Small intestine (tissue), 7 donors: ENCODE results near the gene GPR61. TPM values are rescaled to one million over a fixed set of nuclear protein-coding genes. Genes with fewer than 3 reads are reported as not detected.

Experiments
- DNase-seq, 2 donors: peaks; one replicate each; pipeline versions ENCODE4 v3.0.0 to v3.0.0-alpha.2; 2013
- FAIRE-seq: peaks from 2 replicates; lab custom pipeline; 2012; peaks lifted over from hg19 to GRCh38; lab: Jason Lieb, UNC
- H3K27ac ChIP-seq, 3 donors: one replicate each; pipeline ENCODE4 v1.5.1; 2013; ENCODE audit warnings: low read length in 2 of 3, mild to moderate bottlenecking in 2 of 3, control low read depth in 1 of 3, inconsistent platforms in 1 of 3, low read depth in 1 of 3, moderate library complexity in 1 of 3
- H3K27me3 ChIP-seq, 3 donors: one replicate each; pipeline ENCODE4 v1.6.1; 2013; ENCODE audit warnings: low read length in 3 of 3, inconsistent platforms in 1 of 3; ENCODE audit not compliant: control insufficient read depth in 3 of 3, insufficient read depth in 3 of 3
- H3K36me3 ChIP-seq, 3 donors: one replicate each; pipeline ENCODE4 v1.6.1; 2013; ENCODE audit warnings: low read length in 3 of 3, inconsistent platforms in 1 of 3, low read depth in 1 of 3, mild to moderate bottlenecking in 1 of 3, moderate library complexity in 1 of 3; ENCODE audit not compliant: control insufficient read depth in 3 of 3, insufficient read depth in 2 of 3
- H3K4me1 ChIP-seq, 3 donors: one replicate each; pipeline ENCODE4 v1.6.1; 2013; ENCODE audit warnings: low read length in 2 of 3, inconsistent platforms in 1 of 3, low read depth in 1 of 3, mild to moderate bottlenecking in 1 of 3, moderate library complexity in 1 of 3; ENCODE audit not compliant: control insufficient read depth in 3 of 3, insufficient read depth in 2 of 3
- H3K4me3 ChIP-seq, 3 donors: one replicate each; pipeline ENCODE4 v1.5.1; 2013; ENCODE audit warnings: low read length in 3 of 3, control low read depth in 1 of 3, inconsistent platforms in 1 of 3, low read depth in 1 of 3, mild to moderate bottlenecking in 1 of 3, moderate library complexity in 1 of 3
- H3K9me3 ChIP-seq, 2 donors: one replicate each; pipeline ENCODE4 v1.6.1; 2013; ENCODE audit warnings: low read depth in 1 of 2, low read length in 1 of 2; ENCODE audit not compliant: control insufficient read depth in 2 of 2, insufficient read depth in 1 of 2
- WGBS, 3 donors: extraction: QIAGEN DNeasy Blood & Tissue Kit; methylation state at CpG; one replicate each; pipeline ENCODE4 v1.1.7; 2013; 5-methylcytosine and 5-hydroxymethylcytosine counted together
- polyA plus RNA-seq, 4 donors: library from polyadenylated mRNA; stranded (reverse) in 3 of 4; unstranded in 1 of 4; fragments of 200-250 nt in 3 of 4; fragments of 120-200 nt in 1 of 4; gene quantifications; one replicate each; pipeline versions ENCODE4 v1.2.1 to v1.2.3, GENCODE V29; 2013
- donor health status: healthy with polysubstance abuse.
- donor health status: control.
- donor health status: control.
- donor health status: Bipolar disorder and iron deficiency.
- donor health status: healthy.

Gene GPR61
- polyA plus RNA-seq, 4 donors, result 0.09 to 0.64 TPM; not detected in 2

GRCh38 chr1:109529881-109530456, 9.7 kb upstream of the GPR61 start:
- Histone ChIP-seq H3K4me3 (no peak overlapping the region), H3K9me3 (no peaks in the 10 kb centered on the region), H3K36me3 (no peaks in the 10 kb centered on the region), H3K4me1 (peaks cover 0 to 5% (median 0%) of the 10 kb centered on the region in 3 donors), H3K27me3 (no peaks in the 10 kb centered on the region), H3K27ac (peak overlapping the region in 2 of 3 donors; percentile 4 to 5)
- DNase-seq (no peak), FAIRE-seq (no peak)
- WGBS, 3 donors, result 69 to 82% (median 77%) methylated on average over 8 of the region's 8 CpGs

- DNase-seq, result peak in 1 of 2 donors; percentile 29
- Histone ChIP-seq H3K27me3 (no peaks in the 10 kb centered on the region), H3K36me3 (no peaks in the 10 kb centered on the region), H3K27ac (peak overlapping the region in 1 of 3 donors; percentile 5), H3K9me3 (no peaks in the 10 kb centered on the region), H3K4me1 (peaks cover 0 to 5% (median 0%) of the 10 kb centered on the region in 3 donors), H3K4me3 (no peak overlapping the region)
- 73 to 86% (median 83%) methylated on average over 13 of the region's 13 CpGs for WGBS, 3 donors
- FAIRE-seq, result no peak
Observed at GRCh38 chr1:109530457-109531087, 9.1 kb upstream of the GPR61 start.

- DNase-seq, result no peak
- Histone ChIP-seq H3K4me3 (no peak overlapping the region), H3K9me3 (no peaks in the 10 kb centered on the region), H3K27ac (no peak overlapping the region), H3K4me1 (peaks cover 0 to 5% (median 0%) of the 10 kb centered on the region in 3 donors), H3K36me3 (no peaks in the 10 kb centered on the region), H3K27me3 (no peaks in the 10 kb centered on the region)
- 88 to 93% (median 89%) methylated on average over 4 of the region's 4 CpGs for WGBS, 3 donors
- FAIRE-seq, result no peak
Observed at GRCh38 chr1:109531380-109531779, 8.3 kb upstream of the GPR61 start.

GRCh38 chr1:109531826-109532364, 7.8 kb upstream of the GPR61 start:
- 45 to 53% (median 47%) methylated on average over 16 of the region's 16 CpGs for WGBS, 3 donors
- H3K4me1 ChIP-seq, result peaks cover 0 to 5% (median 0%) of the 10 kb centered on the region in 3 donors
- no peak overlapping the region for H3K27ac ChIP-seq
- no peaks in the 10 kb centered on the region for H3K9me3 ChIP-seq
- no peak for FAIRE-seq
- no peak overlapping the region for H3K4me3 ChIP-seq
- no peaks in the 10 kb centered on the region for H3K36me3 ChIP-seq
- no peaks in the 10 kb centered on the region for H3K27me3 ChIP-seq
- no peak for DNase-seq

GRCh38 chr1:109532365-109533136, 7.1 kb upstream of the GPR61 start:
- WGBS, 3 donors, result 6 to 13% (median 9%) methylated on average over 12 of the region's 12 CpGs
- H3K36me3 ChIP-seq, result no peaks in the 10 kb centered on the region
- H3K9me3 ChIP-seq, result no peaks in the 10 kb centered on the region
- peaks cover 0 to 5% (median 0%) of the 10 kb centered on the region in 3 donors for H3K4me1 ChIP-seq
- peak; percentile 81 to 87 for DNase-seq
- H3K27ac ChIP-seq, result peak overlapping the region in 2 of 3 donors; percentile 2 to 6
- H3K4me3 ChIP-seq, result no peak overlapping the region
- no peaks in the 10 kb centered on the region for H3K27me3 ChIP-seq
- FAIRE-seq, result no peak

- H3K9me3 ChIP-seq, result no peaks in the 10 kb centered on the region
- no peak for FAIRE-seq
- H3K27me3 ChIP-seq, result no peaks in the 10 kb centered on the region
- no peak overlapping the region for H3K27ac ChIP-seq
- H3K4me1 ChIP-seq, result peaks cover 0 to 5% (median 0%) of the 10 kb centered on the region in 3 donors
- no peak for DNase-seq
- no peak overlapping the region for H3K4me3 ChIP-seq
- WGBS, 3 donors, result 82 to 89% (median 84%) methylated on average over 1 of the region's 1 CpG
- no peaks in the 10 kb centered on the region for H3K36me3 ChIP-seq
Observed at GRCh38 chr1:109534307-109534858, 5.3 kb upstream of the GPR61 start.

- WGBS, 3 donors, result 70 to 78% (median 74%) methylated on average over 4 of the region's 4 CpGs
- no peaks in the 10 kb centered on the region for H3K9me3 ChIP-seq
- no peak for DNase-seq
Observed at GRCh38 chr1:109535481-109535880, 4.2 kb upstream of the GPR61 start.

GRCh38 chr1:109535971-109536491, 3.6 kb upstream of the GPR61 start:
- DNase-seq, result no peak
- no peak overlapping the region for H3K4me3 ChIP-seq
- H3K27me3 ChIP-seq, result no peaks in the 10 kb centered on the region
- no peak overlapping the region for H3K27ac ChIP-seq
- no peaks in the 10 kb centered on the region for H3K36me3 ChIP-seq
- no peaks in the 10 kb centered on the region for H3K9me3 ChIP-seq
- FAIRE-seq, result no peak
- 68 to 88% (median 84%) methylated on average over 5 of the region's 5 CpGs for WGBS, 3 donors
- peaks cover 0 to 5% (median 0%) of the 10 kb centered on the region in 3 donors for H3K4me1 ChIP-seq

More at GRCh38 chr1:109535481-109535880, 4.2 kb upstream of the GPR61 start:
- no peak for FAIRE-seq
- no peaks in the 10 kb centered on the region for H3K36me3 ChIP-seq
- peaks cover 0 to 5% (median 0%) of the 10 kb centered on the region in 3 donors for H3K4me1 ChIP-seq
- H3K27ac ChIP-seq, result no peak overlapping the region
- H3K4me3 ChIP-seq, result no peak overlapping the region
- H3K27me3 ChIP-seq, result no peaks in the 10 kb centered on the region
